Measurements from ENCODE around the gene MYH6.

MYH6 gene

DNA sequence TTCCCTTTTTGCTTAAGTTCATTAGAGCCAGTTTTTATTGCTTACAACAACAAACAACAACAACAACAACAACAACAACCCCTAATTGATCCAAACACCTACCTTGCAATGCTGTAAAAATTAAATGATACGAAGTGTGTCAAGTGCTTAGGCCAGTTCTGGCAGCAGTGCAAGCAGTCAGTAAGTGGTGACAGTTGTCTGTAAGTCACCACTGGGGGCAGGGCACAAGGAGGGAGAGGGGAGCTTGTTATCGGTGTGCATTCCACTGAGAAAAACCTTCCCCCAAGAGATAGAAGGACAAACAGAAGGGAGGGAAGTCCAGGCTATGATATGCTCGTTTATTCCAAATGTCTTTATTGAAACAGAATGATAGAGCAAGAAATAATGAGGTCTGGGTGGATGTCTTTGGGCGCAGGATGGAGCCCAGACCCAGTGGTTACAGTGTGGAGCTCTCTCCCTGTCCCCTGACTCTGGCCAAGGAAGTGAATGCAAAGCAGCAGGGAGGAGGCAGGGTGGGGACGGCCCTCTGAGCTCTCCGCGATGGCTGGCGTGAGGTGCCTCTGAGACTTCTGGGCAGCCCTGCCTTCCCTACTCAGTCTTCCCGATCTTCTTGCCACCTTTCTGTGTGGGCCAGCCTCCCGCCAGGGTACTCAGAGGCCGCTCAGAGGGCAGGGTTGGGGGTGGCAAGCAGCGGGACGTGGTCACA lies 61.9 kb downstream of the MYH6 start:
- no peak overlapping the region for H3K4me3 ChIP-seq (ENCODE audit: low read depth, low read length)
- TF ChIP-seq, protein P1, sequence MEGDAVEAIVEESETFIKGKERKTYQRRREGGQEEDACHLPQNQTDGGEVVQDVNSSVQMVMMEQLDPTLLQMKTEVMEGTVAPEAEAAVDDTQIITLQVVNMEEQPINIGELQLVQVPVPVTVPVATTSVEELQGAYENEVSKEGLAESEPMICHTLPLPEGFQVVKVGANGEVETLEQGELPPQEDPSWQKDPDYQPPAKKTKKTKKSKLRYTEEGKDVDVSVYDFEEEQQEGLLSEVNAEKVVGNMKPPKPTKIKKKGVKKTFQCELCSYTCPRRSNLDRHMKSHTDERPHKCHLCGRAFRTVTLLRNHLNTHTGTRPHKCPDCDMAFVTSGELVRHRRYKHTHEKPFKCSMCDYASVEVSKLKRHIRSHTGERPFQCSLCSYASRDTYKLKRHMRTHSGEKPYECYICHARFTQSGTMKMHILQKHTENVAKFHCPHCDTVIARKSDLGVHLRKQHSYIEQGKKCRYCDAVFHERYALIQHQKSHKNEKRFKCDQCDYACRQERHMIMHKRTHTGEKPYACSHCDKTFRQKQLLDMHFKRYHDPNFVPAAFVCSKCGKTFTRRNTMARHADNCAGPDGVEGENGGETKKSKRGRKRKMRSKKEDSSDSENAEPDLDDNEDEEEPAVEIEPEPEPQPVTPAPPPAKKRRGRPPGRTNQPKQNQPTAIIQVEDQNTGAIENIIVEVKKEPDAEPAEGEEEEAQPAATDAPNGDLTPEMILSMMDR (IDR thresholded peaks at IDR 0.05; ENCODE audit: low read depth, low read length): no peak

GRCh38 chr14:23344481-23344880 lies 63.6 kb downstream of the MYH6 start:
- H3K4me3 ChIP-seq (ENCODE audit: low read depth, low read length): no peak overlapping the region
- TF ChIP-seq, protein P1 (IDR thresholded peaks at IDR 0.05; ENCODE audit: low read depth, low read length): no peak

- TF ChIP-seq, protein P1 (IDR thresholded peaks at IDR 0.05; ENCODE audit: low read depth, low read length): no peak
- H3K4me3 ChIP-seq (ENCODE audit: low read depth, low read length): no peak overlapping the region
Measured at GRCh38 chr14:23339506-23340268, 68.4 kb downstream of the MYH6 start.

- TF ChIP-seq, protein P1 (IDR thresholded peaks at IDR 0.05; ENCODE audit: low read depth, low read length): no peak
- no peak overlapping the region for H3K4me3 ChIP-seq (ENCODE audit: low read depth, low read length)
Measured at GRCh38 chr14:23335623-23336022, 72.5 kb downstream of the MYH6 start.

Data from WI38 (cell line).